IPS-20b (cell line): Measurements from ENCODE around the gene ACP7.

Source experiments
- H3K27ac ChIP-seq: one replicate; pipeline ENCODE4 v1.5.1; 2013; ENCODE audit warnings: low read length
- H3K27me3 ChIP-seq: 2 replicates; pipeline ENCODE4 v1.6.1; 2013; ENCODE audit warnings: mild to moderate bottlenecking, low read length, inconsistent platforms; ENCODE audit not compliant: insufficient read depth
- H3K36me3 ChIP-seq: 2 replicates; pipeline ENCODE4 v1.6.1; 2013; ENCODE audit warnings: low read depth, mild to moderate bottlenecking, inconsistent platforms, low read length, moderate library complexity; ENCODE audit not compliant: insufficient read depth
- H3K4me1 ChIP-seq: 2 replicates; pipeline ENCODE4 v1.6.1; 2013; ENCODE audit warnings: mild to moderate bottlenecking, control low read depth, inconsistent platforms, low read length, moderate library complexity; ENCODE audit not compliant: insufficient read depth
- H3K4me3 ChIP-seq: 2 replicates; pipeline ENCODE4 v1.5.1; 2013; ENCODE audit warnings: mild to moderate bottlenecking, low read length, inconsistent platforms
- H3K9ac ChIP-seq: 2 replicates; pipeline ENCODE4 v1.6.1; 2013; ENCODE audit warnings: low read depth, mild to moderate bottlenecking, inconsistent platforms, low read length, moderate library complexity
- H3K9me3 ChIP-seq: 2 replicates; pipeline ENCODE4 v1.6.1; 2013; ENCODE audit warnings: mild to moderate bottlenecking, low read depth, low read length, inconsistent platforms; ENCODE audit not compliant: insufficient read depth

ACP7 gene

GRCh38 chr19:39083983-39084731 is at the start of gene ACP7:
ACP7 (plus strand) TSS chr19:39084368; CDS start chr19:39085270, 902 bp downstream.
- Histone ChIP-seq H3K36me3 (no peaks in the 10 kb centered on the region), H3K4me3 (peak within 1 kb of the TSS; percentile 72), H3K27ac (no peak within 1 kb of the TSS), H3K4me1 (peaks cover 8% of the 10 kb centered on the region; the same call in 1 of the 2 replicates), H3K27me3 (peaks cover 49% of the 10 kb centered on the region), H3K9ac (no peak within 1 kb of the TSS), H3K9me3 (no peaks in the 10 kb centered on the region)

- no peaks in the 10 kb centered on the region for H3K9me3 ChIP-seq
- H3K36me3 ChIP-seq, result no peaks in the 10 kb centered on the region
- H3K27me3 ChIP-seq, result no peaks in the 10 kb centered on the region; the same call in 1 of the 2 replicates
- no peaks in the 10 kb centered on the region; the same call in 1 of the 2 replicates for H3K4me1 ChIP-seq
- H3K27ac ChIP-seq, result no peak overlapping the region
- no peak overlapping the region for H3K9ac ChIP-seq
- no peak overlapping the region for H3K4me3 ChIP-seq
Measured at GRCh38 chr19:39036581-39036980, 47.6 kb upstream of the ACP7 start.

GRCh38 chr19:39037194-39037593 is 47.0 kb upstream of the ACP7 start:
- Histone ChIP-seq H3K9me3 (no peaks in the 10 kb centered on the region), H3K4me1 (no peaks in the 10 kb centered on the region; the same call in 1 of the 2 replicates), H3K36me3 (no peaks in the 10 kb centered on the region), H3K4me3 (no peak overlapping the region), H3K27me3 (no peaks in the 10 kb centered on the region; the same call in 1 of the 2 replicates), H3K9ac (no peak overlapping the region), H3K27ac (no peak overlapping the region)

- no peak overlapping the region for H3K4me3 ChIP-seq
- no peaks in the 10 kb centered on the region for H3K4me1 ChIP-seq
- H3K9ac ChIP-seq, result no peak overlapping the region
- H3K36me3 ChIP-seq, result no peaks in the 10 kb centered on the region
- H3K27ac ChIP-seq, result no peak overlapping the region
- no peaks in the 10 kb centered on the region for H3K9me3 ChIP-seq
- no peaks in the 10 kb centered on the region for H3K27me3 ChIP-seq
Measured at GRCh38 chr19:39038098-39038497, 46.1 kb upstream of the ACP7 start.

- H3K36me3 ChIP-seq, result no peaks in the 10 kb centered on the region
- peaks cover 6% of the 10 kb centered on the region for H3K9me3 ChIP-seq
- no peaks in the 10 kb centered on the region for H3K27me3 ChIP-seq
- no peak overlapping the region for H3K4me3 ChIP-seq
- no peak overlapping the region for H3K9ac ChIP-seq
- no peak overlapping the region for H3K27ac ChIP-seq
- no peaks in the 10 kb centered on the region for H3K4me1 ChIP-seq
Measured at GRCh38 chr19:39045506-39045905, 38.7 kb upstream of the ACP7 start.

GRCh38 chr19:39046037-39046821 is 37.9 kb upstream of the ACP7 start:
- Histone ChIP-seq H3K27ac (no peak overlapping the region), H3K36me3 (no peaks in the 10 kb centered on the region), H3K27me3 (no peaks in the 10 kb centered on the region), H3K9ac (no peak overlapping the region), H3K4me3 (no peak overlapping the region), H3K4me1 (no peaks in the 10 kb centered on the region), H3K9me3 (peaks cover 6% of the 10 kb centered on the region)

GRCh38 chr19:39047073-39047472 is 37.1 kb upstream of the ACP7 start:
- H3K36me3 ChIP-seq, result no peaks in the 10 kb centered on the region
- H3K4me1 ChIP-seq, result no peaks in the 10 kb centered on the region
- H3K9me3 ChIP-seq, result peaks cover 6% of the 10 kb centered on the region
- H3K9ac ChIP-seq, result no peak overlapping the region
- no peaks in the 10 kb centered on the region for H3K27me3 ChIP-seq
- H3K27ac ChIP-seq, result no peak overlapping the region
- no peak overlapping the region for H3K4me3 ChIP-seq

GRCh38 chr19:39052243-39052746 is 31.9 kb upstream of the ACP7 start:
- no peaks in the 10 kb centered on the region for H3K4me1 ChIP-seq
- H3K27ac ChIP-seq, result no peak overlapping the region
- no peaks in the 10 kb centered on the region for H3K36me3 ChIP-seq
- no peak overlapping the region for H3K4me3 ChIP-seq
- H3K9ac ChIP-seq, result no peak overlapping the region
- no peaks in the 10 kb centered on the region for H3K27me3 ChIP-seq
- H3K9me3 ChIP-seq, result no peaks in the 10 kb centered on the region

GRCh38 chr19:39052846-39053245 is 31.3 kb upstream of the ACP7 start:
- H3K9ac ChIP-seq, result no peak overlapping the region
- H3K27me3 ChIP-seq, result no peaks in the 10 kb centered on the region
- no peak overlapping the region for H3K27ac ChIP-seq
- H3K9me3 ChIP-seq, result no peaks in the 10 kb centered on the region
- no peaks in the 10 kb centered on the region for H3K4me1 ChIP-seq
- H3K4me3 ChIP-seq, result no peak overlapping the region
- H3K36me3 ChIP-seq, result no peaks in the 10 kb centered on the region

GRCh38 chr19:39053276-39054090 is 30.7 kb upstream of the ACP7 start:
- Histone ChIP-seq H3K27ac (no peak overlapping the region), H3K36me3 (no peaks in the 10 kb centered on the region), H3K4me3 (no peak overlapping the region)

GRCh38 chr19:39054091-39054470 is 30.1 kb upstream of the ACP7 start:
- H3K4me3 ChIP-seq, result no peak overlapping the region
- no peak overlapping the region for H3K27ac ChIP-seq
- no peak overlapping the region for H3K9ac ChIP-seq
- H3K4me1 ChIP-seq, result no peaks in the 10 kb centered on the region
- no peaks in the 10 kb centered on the region for H3K9me3 ChIP-seq
- H3K36me3 ChIP-seq, result no peaks in the 10 kb centered on the region
- H3K27me3 ChIP-seq, result no peaks in the 10 kb centered on the region

More at GRCh38 chr19:39053276-39054090, 30.7 kb upstream of the ACP7 start:
- no peaks in the 10 kb centered on the region for H3K4me1 ChIP-seq
- H3K9me3 ChIP-seq, result no peaks in the 10 kb centered on the region
- no peaks in the 10 kb centered on the region for H3K27me3 ChIP-seq
- no peak overlapping the region for H3K9ac ChIP-seq
